Stimulated activated CD8-positive, alpha-beta memory T cell treated with anti-CD3 and anti-CD28 coated beads, Interleukin-7, amount 100 ng/mL, for 4 hours (primary cell): ENCODE data around the gene SYMPK.

ENCODE experiments used
- DNase-seq, 2 donors: peaks; one replicate each; pipeline ENCODE4 v3.0.0-alpha.2; 2020; ENCODE audit warnings: low read depth in 2 of 2

SYMPK gene

GRCh38 chr19:45825263-45825605, 37.7 kb downstream of the SYMPK start:
- no peak for DNase-seq

- DNase-seq: no peak
Observed at GRCh38 chr19:45824531-45825262, 38.2 kb downstream of the SYMPK start.

GRCh38 chr19:45824041-45824471, 38.9 kb downstream of the SYMPK start:
- no peak for DNase-seq

- no peak for DNase-seq
Observed at GRCh38 chr19:45823182-45823581, 39.8 kb downstream of the SYMPK start.

GRCh38 chr19:45822716-45823115, 40.2 kb downstream of the SYMPK start:
- no peak for DNase-seq

GRCh38 chr19:45821570-45821969, 41.4 kb downstream of the SYMPK start:
- no peak for DNase-seq

- no peak for DNase-seq
Observed at GRCh38 chr19:45821103-45821521, 41.8 kb downstream of the SYMPK start.

- DNase-seq: no peak
Observed at GRCh38 chr19:45820413-45821102, 42.4 kb downstream of the SYMPK start.

- DNase-seq: no peak
Observed at GRCh38 chr19:45819769-45820168, 43.2 kb downstream of the SYMPK start.

- DNase-seq: no peak
Observed at GRCh38 chr19:45817725-45818301, 45.1 kb downstream of the SYMPK start.

GRCh38 chr19:45817010-45817724, 45.8 kb downstream of the SYMPK start:
- DNase-seq: peak; percentile 88 to 92

GRCh38 chr19:45816236-45817009, 46.5 kb downstream of the SYMPK start:
- DNase-seq: no peak

GRCh38 chr19:45815481-45816216, 47.3 kb downstream of the SYMPK start:
- no peak for DNase-seq

- no peak for DNase-seq
Observed at GRCh38 chr19:45814851-45815480, 48.0 kb downstream of the SYMPK start, which contains the start of gene RSPH6A. TSS of gene RSPH6A (minus strand) at chr19:45815308. CDS start at chr19:45815176, 132 bp downstream.

- DNase-seq: no peak
Observed at GRCh38 chr19:45814166-45814780, 48.7 kb downstream of the SYMPK start.

- no peak for DNase-seq
Observed at GRCh38 chr19:45812297-45812696, 50.6 kb downstream of the SYMPK start.

- no peak for DNase-seq
Observed at GRCh38 chr19:45809643-45810159, 53.2 kb downstream of the SYMPK start.

- no peak for DNase-seq
Observed at GRCh38 chr19:45805719-45806118, 57.2 kb downstream of the SYMPK start.

GRCh38 chr19:45804959-45805230, 58.1 kb downstream of the SYMPK start:
- DNase-seq: no peak
